ENCODE measurements around the gene NRXN3.

DNA sequence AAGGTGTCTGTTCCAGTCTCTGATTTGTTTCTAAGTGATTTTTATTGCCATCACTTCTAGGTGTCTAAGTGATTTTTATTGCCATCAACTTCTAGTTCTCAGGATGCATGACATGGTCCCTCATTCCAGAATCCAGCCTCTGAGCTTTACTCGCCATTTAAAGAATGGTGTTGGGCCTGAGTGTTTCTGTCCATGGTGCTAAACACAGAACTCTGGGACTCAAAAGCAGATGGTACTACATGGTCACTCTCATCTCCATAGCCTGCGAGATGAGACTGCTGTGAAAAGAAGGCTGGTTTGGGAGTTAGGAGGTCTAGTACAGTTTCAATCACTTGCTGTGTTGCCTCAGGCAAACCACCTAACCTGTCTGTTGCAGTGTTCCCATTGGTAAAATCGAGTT is 276.6 kb downstream of the NRXN3 start:
- TF ChIP-seq, protein P1, sequence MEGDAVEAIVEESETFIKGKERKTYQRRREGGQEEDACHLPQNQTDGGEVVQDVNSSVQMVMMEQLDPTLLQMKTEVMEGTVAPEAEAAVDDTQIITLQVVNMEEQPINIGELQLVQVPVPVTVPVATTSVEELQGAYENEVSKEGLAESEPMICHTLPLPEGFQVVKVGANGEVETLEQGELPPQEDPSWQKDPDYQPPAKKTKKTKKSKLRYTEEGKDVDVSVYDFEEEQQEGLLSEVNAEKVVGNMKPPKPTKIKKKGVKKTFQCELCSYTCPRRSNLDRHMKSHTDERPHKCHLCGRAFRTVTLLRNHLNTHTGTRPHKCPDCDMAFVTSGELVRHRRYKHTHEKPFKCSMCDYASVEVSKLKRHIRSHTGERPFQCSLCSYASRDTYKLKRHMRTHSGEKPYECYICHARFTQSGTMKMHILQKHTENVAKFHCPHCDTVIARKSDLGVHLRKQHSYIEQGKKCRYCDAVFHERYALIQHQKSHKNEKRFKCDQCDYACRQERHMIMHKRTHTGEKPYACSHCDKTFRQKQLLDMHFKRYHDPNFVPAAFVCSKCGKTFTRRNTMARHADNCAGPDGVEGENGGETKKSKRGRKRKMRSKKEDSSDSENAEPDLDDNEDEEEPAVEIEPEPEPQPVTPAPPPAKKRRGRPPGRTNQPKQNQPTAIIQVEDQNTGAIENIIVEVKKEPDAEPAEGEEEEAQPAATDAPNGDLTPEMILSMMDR (IDR thresholded peaks at IDR 0.05), result no peak
- no peak for TF ChIP-seq POLR2A (IDR thresholded peaks at IDR 0.05)

Measured in body of pancreas (tissue), 4 donors.